ENCODE data around the gene LUZP2.

GRCh38 chr11:24808173-24808572 is 311.3 kb downstream of the LUZP2 start:
- TF ChIP-seq, protein P1, sequence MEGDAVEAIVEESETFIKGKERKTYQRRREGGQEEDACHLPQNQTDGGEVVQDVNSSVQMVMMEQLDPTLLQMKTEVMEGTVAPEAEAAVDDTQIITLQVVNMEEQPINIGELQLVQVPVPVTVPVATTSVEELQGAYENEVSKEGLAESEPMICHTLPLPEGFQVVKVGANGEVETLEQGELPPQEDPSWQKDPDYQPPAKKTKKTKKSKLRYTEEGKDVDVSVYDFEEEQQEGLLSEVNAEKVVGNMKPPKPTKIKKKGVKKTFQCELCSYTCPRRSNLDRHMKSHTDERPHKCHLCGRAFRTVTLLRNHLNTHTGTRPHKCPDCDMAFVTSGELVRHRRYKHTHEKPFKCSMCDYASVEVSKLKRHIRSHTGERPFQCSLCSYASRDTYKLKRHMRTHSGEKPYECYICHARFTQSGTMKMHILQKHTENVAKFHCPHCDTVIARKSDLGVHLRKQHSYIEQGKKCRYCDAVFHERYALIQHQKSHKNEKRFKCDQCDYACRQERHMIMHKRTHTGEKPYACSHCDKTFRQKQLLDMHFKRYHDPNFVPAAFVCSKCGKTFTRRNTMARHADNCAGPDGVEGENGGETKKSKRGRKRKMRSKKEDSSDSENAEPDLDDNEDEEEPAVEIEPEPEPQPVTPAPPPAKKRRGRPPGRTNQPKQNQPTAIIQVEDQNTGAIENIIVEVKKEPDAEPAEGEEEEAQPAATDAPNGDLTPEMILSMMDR (optimal IDR thresholded peaks at IDR 0.05 in 1 of 3, IDR thresholded peaks at IDR 0.05 in 1 of 3, conservative IDR thresholded peaks at IDR 0.05 in 1 of 3; ENCODE audit: extremely low read depth in 1 of 3, insufficient read depth in 2 of 3, low read length in 3 of 3): no peak
- TF ChIP-seq EZH2 (IDR thresholded peaks at IDR 0.05; ENCODE audit: low read length): no peak
